ENCODE measurements around the gene RERE.
"Not testable (repeated sequence)": the region's sequence is repeated elsewhere in the genome, so short reads cannot be mapped to it uniquely, and the experiment has no call there.

The RERE gene

DNA sequence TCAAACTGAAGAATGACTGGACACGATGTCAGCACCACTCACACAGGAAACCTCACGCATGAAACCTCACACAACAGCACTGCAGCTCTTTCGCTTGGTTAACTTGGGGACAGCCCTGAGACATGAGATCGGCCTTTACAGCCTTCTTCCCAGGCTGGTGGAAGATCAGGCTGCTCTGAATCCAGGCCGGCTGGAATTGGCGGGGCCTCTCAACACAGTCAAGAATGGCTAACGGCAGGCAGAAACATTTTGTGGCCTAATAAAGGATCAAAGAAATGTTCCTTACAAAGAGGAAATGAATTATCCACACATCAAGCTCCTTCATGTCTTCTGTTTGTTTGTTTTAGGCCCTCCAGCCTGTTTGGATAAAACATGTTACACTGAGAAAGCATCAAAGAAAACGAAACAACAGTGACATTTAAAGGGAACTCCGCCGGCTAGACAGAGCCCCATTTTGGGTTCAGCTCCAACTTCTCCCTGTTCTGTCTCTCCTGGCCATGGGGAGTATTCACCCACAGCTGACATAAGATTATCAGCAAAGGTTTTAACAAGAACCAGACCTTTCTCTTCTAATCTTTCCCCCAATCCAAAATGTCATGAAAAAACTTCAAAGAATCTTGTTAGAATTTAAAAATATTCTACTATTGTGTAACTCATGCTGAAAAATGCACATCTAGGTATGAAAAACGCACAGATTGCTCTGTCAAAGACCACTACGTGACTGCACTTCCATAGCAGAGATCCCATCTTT is 368.4 kb downstream of the RERE start:
- no peak for DNase-seq (ENCODE audit: low read depth)

DNA sequence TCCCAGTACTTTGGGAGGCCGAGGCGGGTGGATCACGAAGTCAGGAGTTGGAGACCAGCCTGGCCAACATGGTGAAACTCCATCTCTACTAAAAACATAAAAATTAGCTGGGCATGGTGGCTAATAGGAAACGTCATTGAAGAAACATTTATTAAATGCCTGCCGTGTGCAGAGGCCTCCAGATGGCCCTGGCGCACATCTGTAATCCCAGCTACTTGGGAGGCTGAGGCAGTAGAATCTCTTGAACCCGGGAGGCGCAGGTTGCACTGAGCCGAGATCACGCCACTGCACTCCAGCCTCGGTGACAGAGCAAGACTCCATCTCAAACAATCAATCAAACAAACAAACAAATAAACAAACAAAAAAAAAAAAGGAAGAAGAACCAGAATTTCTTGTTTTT is 368.9 kb downstream of the RERE start:
- DNase-seq (ENCODE audit: low read depth): not testable (repeated sequence)

DNA sequence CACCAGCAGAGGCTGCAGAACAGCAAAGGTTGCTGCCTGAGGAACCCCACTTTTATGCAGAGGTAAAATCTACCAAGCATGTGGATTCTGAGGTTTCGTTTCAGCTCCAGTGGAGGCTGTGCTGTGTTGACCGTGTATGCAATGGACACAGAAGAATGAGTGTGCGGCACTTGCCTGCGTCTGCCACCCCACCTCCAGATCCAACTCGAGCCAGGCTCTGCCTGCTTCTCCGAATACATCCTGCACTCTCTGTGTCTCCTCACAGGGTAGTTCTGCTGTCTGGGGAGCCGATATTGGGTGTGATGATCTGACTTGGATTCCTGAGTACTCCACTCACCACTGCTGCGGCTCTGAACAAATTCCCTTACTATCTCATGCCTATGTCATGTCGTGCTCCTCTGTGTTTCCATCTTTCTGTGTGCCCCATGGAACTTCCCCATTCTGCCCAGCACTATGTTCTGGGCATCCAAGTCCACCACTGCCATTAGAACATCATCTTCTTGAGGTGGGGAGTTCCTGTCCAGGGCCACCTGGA is 369.8 kb downstream of the RERE start:
- DNase-seq (ENCODE audit: low read depth): no peak

DNA sequence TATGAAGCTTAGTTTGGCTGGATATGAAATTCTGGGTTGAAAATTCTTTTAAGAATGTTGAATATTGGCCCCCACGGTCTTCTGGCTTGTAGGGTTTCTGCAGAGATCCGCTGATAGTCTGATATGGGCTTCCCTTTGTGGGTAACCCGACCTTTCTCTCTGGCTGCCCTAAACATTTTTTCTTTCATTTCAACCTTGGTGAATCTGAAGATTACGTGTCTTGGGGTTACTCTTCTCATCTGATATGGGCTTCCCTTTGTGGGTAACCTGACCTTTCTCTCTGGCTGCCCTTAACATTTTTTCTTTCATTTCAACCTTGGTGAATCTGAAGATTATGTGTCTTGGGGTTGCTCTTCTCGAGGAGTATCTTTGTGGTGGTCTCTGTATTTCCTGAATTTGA is 371.3 kb downstream of the RERE start:
- DNase-seq (ENCODE audit: low read depth): not testable (repeated sequence)

DNA sequence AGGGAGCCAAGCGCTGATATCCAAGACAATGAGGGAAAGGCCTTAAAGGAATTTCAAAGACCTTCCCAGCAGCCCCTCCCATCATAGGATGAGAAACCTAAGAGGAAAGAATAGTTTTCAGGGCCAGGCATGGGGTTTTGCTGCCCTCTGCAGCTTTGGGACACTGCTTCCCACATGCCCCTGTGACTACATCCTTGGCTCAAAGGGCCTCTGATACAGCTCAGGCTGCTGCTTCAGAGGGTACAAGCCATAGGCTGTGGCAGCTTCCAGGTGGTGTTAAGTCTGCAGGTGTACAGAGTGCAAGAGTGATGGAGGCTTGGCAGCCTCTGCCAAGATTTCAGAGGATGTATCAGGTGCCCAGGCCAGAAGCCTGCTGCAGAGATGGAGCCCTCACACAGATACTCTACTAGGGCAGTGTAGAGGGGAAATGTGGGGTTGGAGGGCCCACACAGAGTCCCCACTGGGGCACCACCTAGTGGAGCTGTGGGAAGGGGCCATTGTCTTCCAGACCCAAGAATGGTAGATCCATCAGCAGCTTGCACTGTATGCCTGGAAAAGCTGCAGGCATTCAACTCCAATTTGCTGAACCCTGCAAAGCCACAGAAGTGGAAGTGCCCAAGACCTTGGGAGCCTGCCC is 373.8 kb downstream of the RERE start:
- DNase-seq (ENCODE audit: low read depth): no peak

DNA sequence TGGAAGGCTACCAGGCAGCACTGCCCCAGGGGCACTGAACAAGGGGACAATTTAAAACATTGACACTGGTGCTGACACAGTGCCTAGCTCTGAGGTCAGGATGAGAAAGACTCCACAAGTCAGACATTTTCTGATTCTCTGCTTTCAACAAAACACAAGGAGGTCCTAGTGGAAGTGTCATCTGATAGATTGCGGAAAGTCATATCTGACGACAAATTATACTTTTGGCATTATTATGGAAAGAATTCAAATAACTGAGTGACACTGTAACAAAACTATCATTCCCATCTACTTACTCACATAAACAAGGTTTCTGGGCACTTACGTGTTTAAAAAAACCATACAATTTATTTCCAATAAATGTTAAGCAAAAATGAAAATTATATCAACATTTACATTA is 376.0 kb downstream of the RERE start:
- DNase-seq (ENCODE audit: low read depth): no peak

DNA sequence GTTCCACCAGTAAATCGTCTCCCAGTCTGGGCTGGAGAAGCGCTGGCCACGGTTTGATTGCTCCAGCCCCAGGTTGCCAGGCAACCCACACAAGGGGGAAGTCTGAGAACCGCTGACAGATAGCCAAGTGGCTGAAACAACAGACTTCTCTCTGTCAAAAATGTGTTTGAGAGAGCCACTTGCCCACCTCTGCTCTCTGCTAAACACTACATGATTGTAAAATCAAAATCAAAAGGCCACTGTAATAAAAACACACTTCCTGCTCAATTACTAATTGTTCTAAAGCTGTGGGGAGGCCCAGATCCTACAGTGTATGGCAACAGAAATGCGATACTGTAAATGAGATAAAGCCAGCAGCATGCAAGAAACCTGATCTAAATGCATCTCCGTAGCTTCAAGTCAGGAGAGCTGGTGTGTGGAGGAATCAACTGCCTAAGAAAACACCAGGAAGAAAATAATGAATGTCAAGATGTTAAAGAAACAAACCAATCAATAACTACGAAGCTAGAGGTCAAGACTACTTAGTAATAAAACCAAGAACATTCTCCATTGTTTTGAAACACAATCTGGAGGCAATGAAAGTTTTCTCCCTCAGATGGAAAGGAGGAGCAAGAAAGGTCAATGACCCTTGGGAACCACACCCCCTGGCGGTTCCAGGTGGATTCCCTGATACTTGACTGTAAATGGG is 378.3 kb downstream of the RERE start:
- no peak for DNase-seq (ENCODE audit: low read depth)

DNA sequence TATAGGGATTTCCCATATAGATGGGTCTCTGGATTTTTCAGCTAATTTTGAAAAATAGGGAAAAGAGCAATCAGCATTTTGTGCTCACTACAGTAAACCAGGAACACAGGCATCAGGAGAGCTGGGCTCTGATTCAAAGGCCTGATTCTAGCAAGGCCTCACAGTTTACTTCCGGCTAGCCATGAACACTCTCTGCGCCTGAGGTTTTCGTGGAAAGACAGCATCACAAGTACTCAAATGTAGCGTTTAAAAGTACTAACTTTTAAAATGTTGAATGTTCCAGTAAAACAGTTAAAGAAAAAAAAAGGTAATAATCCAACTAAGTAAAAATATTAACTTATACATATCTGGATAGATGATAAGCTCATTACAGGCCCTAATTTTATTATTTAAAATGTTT is 379.0 kb downstream of the RERE start:
- no peak for DNase-seq (ENCODE audit: low read depth)

DNA sequence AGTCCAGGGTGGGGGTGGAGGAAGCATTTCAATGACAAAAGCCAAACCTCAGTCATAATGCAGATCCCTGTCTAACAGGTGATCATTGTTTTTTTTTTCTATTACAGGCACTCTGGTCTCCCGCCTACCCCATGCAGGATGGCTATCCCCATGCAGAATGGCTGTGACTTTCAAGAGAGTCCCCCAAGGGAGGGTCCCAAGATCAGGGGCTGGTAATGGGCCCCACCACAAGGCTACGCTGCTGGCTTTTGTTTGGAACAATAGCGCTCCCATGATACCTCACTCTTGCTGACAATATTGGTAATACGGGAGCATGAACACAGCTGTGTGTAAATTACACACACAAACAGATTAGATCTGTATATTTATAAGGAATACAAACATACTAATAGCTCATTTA is 380.1 kb downstream of the RERE start:
- DNase-seq (ENCODE audit: low read depth): no peak

DNA sequence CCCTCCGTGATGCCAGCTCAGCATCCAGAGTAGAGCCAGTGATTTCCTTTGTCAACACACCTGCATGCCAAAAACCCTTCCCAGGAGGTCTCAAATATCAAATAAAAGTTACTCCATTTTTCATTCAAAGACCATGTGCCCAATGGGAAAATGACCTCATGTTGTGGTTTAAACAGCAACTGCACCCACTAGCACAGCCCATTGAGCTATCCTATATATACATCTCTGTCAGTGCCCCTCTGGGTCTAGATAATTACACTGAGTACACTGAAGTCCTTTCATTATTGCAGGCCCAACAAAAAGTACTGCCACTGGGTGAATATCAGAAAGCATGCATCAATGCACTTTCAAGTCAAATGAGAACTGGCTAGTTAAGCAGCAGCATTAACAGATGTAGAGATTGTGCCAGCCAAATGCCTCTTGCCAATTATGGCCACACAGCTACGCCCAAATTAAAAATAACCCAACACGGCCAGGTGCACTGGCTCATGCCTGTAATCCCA is 381.8 kb downstream of the RERE start:
- DNase-seq (ENCODE audit: low read depth): no peak

DNA sequence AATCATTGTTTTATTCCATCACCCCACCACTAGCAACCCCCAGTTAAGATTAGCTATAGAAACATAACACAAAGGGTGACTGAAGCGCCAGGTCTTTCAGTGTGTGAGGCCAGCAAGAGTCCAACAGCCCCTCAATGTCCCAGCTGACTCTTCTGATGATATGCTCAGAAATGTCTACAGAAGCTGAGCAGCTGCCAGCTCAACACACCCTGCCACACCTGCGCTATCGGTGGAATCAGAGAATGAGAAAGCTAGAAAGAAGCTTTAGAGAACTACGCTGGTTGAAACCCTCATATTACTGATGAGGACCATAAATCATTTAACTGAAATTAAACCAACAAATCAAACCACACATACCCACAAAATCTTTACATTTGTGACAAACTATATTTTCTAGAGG is 383.3 kb downstream of the RERE start:
- DNase-seq (ENCODE audit: low read depth): no peak

DNA sequence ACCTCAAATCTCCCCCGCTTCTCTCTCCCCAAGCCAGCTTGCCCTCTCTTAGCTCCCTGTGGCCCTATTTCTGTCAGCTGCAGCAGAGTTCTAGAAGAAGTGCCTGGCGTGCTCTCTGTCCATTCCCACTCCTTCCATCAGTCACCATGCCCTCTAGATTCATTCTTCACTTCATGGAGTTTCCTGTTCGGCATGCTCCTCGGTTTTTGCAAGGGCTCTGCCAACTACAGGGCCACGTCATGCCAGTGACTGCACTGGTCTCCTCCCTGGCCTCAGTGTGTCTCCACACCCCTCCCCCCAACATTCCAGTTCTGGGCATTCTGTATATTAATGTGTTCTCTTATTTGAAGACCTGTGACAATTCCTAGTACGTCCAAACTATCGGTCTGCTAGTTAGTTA is 385.7 kb downstream of the RERE start:
- no peak for DNase-seq (ENCODE audit: low read depth)

DNA sequence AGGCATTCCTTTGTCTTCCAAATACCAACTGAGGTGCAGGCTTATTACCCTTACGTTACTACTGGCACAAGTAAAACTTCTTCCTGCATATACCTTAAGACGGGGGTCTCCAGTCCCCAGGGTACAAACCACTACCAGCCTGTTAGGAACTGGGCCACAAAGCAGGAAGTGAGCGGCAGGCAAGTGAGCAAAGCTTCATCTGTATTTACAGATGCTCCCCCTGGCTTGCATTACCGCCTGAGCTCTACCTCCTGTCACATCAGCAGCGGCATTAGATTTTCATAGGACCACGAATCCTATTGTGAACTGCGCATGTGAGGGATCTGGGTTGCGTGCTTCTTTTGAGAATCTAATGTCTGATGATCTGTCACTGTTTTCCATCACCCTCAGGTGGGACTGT is 386.4 kb downstream of the RERE start:
- DNase-seq (ENCODE audit: low read depth): peak; percentile 26

DNA sequence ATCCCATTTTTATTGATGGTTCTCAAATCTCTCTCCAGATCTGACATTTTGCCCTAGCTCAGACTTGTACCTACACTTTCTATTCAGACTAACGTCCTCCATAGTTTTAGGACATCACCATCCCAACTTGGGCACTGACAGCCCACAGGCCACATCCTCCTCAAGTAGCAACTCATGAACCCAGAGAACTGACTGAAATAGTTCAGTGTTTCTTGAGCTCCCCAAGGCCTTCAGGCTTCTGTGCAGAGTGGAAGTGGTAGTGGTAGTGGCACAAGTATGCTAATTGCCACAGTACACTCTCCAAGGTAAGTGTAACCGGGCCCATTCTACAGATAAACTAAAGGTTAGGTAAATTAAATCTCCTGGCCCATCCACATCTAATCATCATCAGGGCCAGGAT is 387.0 kb downstream of the RERE start:
- no peak for DNase-seq (ENCODE audit: low read depth)

DNA sequence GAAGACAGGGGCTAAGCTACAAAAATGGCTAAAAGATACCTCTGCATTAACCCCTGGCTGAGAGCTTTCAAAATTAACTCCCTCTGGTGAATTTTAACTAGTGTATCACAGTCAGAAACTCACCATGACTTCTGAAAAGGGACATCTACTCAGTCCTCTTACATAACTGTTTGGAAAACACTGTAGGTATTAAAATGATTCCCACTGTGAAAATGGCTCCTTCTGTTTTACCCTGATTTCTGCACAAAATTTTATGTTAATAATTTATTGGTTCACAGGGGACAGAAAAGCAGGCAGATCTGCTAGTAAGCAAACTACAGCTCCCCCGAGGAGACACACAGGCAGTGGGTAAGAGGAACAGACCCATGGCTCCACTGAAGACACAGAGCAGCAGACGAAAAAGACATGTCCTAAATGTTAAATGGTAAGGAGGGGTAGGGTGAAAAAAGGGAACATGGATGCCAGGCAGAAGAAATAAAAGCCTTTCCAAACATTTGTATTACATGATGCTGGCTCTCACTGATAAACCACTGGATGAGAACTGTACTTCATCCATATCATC is 387.8 kb downstream of the RERE start:
- DNase-seq (ENCODE audit: low read depth): no peak

DNA sequence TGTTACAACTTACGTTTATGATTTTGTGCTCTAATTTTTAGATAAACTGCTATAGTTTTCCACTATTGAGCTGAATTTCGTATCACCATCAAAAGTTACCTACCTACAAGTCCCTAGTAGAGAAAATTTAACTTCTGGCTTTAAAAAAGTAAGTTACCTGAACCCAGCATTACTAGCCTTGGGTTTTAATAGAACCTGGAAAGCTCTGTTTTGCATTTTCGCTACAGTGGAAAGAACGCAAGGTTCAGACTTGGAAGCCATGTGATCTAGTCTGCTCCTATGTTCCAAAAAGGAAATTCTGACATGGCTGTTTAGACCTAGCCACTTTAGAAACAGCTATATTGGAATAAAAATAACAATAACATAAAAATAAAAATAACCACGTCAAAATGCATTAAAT is 389.0 kb downstream of the RERE start:
- no peak for DNase-seq (ENCODE audit: low read depth)

DNA sequence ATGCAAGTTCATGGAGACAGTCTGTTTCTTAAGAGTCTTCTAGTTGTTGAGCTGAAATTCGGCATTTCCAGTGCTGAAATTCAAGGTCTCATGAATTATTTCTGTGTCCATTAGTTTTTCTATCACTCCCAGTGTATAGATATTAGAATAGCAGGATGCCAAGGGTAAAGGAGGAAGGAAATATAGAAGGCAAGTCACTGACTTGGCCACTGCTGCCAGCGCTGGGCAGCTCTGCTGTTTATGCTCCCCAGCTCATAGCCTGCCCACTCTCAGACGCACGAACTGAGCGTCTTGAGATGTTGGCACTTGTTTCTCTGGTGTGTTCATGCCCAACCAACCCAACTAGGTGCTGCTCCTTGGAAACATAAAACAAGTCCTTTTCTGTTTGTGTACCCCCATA is 389.5 kb downstream of the RERE start:
- no peak for DNase-seq (ENCODE audit: low read depth)

DNA sequence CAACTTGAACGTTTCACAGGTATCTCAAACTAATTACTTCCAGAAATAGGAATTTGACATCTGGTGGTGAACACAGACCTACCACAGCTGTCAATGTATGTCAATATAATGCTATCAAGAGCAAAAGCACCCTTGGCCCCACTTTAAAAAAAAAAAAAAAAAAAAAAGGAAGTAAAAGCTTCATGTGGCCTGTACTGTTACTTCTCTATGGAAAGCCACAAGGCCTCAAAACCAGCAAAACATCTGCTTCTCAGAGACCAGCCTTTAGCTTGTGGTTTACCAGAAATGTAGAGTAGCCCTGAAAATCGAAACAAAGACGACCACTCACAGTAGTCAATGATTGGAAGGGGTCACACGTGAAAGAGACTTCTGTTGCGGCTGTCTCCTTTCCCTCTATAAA is 389.9 kb downstream of the RERE start:
- DNase-seq (ENCODE audit: low read depth): peak; percentile 8

DNA sequence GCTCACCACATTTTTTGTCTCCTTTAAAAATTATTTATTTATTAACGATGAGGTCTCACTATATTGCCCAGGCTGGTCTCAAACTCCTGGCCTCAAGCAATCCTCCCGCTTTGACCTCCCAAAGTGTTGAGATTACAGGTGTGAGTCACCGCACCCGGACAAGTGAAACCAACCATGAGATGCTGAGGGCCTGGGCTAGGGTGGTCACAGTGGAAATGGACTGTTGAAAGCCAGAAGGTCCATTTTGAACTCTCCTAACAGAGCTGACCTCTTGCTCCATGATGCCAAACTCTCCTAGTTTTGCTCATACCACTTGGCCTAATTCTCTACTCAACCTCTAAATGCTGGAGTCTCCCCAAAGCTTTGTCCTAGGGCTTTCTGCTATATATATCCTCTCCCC is 390.4 kb downstream of the RERE start:
- DNase-seq (ENCODE audit: low read depth): no peak

DNA sequence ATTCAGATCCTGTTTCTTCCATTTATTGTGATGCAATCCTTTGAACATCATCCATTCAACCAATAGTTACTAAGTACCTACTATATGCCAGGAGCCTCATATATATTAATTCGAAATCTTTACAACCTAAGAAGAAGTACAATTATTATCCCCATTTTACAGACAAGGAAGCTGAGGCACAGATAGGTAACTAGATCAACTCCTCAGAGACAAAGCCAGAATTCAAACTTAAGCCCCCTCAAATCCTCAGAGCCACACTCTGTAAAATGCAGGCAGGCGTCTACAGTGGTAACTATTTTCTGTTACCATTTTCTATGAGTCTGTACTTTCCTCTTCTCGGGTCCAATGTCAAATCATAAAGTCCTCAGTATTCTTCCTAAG is 391.7 kb downstream of the RERE start:
- no peak for DNase-seq (ENCODE audit: low read depth)

DNA sequence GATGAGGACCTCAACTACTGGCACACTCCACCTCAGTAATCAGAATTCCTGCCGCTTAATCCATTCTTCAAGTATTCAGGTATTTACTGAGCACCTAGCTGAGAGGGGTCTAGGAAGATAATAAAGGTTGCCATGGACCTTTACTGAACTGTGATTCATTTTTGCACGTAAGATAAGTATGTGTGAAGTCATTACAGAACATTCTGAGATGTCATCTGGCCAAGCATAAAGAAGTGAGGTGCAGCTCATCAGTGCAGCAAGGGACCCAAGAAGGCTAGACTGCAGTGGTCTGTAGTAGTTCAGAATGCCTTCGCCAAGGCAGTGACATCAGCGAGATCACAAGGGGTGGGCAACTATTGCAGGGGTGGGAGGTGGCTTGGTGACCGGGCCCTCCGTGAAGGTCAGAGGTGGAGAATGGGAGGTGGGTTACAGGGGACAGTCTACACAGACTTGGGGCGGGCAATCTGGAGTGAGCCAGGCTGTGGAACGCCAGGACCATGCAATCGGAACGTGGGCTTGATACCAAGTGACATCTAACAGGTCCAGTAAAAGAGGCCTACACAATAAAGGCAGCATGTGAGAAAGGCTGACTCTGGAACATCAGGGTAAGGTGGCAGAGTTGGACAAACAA is 392.2 kb downstream of the RERE start:
- DNase-seq (ENCODE audit: low read depth): no peak

DNA sequence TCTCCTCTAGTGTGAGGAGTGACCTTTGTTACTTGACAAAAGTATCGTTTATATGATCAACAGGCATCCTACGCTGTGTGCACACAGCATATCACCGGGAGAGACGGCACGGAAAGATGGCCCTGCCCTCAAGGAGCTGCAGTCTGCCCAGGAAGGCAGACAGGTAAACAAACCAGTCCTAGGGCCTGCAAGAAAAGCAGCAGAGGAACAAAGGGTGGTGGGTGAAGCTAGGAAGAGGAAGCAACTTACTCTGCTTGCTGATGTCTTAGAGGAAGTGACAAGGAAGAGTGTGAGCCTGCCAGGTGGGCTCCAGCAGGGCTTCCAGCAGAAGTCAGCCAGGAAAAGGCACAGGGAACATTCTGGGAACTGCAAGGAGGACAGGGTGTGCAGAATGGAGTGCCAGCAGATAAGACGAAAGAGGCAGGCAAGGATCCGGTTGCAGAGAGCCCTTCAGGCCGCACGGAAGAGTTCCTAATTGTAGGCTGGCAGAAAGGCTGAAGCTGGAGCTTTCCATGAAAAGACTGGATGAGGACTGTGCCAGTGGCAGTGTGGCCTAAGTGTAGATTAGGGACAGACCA is 392.8 kb downstream of the RERE start:
- DNase-seq (ENCODE audit: low read depth): peak; percentile 13

Measured in stimulated activated CD4-positive, alpha-beta T cell treated with anti-CD3 and anti-CD28 coated beads, Interleukin-2, amount 100 ng/mL, for 4 hours (primary cell).